HG03103 (cell line): ENCODE results near the gene MRPS22.
"Not testable (repeated sequence)": the region's sequence is repeated elsewhere in the genome, so short reads cannot be mapped to it uniquely, and the experiment has no call there.

Experiments used
- ATAC-seq: cut with Tn5 transposase; IDR thresholded peaks from one replicate; pipeline ENCODE4 v1.9.1; 2021; ENCODE audit warnings: low read depth; ENCODE audit not compliant: unreplicated experiment

MRPS22 gene

GRCh38 chr3:139332092-139332491 is 11.7 kb upstream of the MRPS22 start:
- no peak for ATAC-seq

- not testable (repeated sequence) for ATAC-seq
These were observed 9.1 kb upstream of the MRPS22 start for GRCh38 chr3:139334675-139335074.

- ATAC-seq, result no peak
These were observed 5.4 kb upstream of the MRPS22 start for GRCh38 chr3:139338405-139338804.

- no peak for ATAC-seq
These were observed 4.5 kb upstream of the MRPS22 start for GRCh38 chr3:139339219-139339906.

- no peak for ATAC-seq
These were observed 3.0 kb upstream of the MRPS22 start for GRCh38 chr3:139340784-139341183.

GRCh38 chr3:139342054-139342453 is 1.8 kb upstream of the MRPS22 start:
- ATAC-seq, result no peak

- no peak for ATAC-seq
These were observed 3.0 kb downstream of the MRPS22 start for GRCh38 chr3:139346771-139347170.

- no peak for ATAC-seq
These were observed 10.2 kb downstream of the MRPS22 start for GRCh38 chr3:139353920-139354556.

GRCh38 chr3:139354661-139355060 is 10.8 kb downstream of the MRPS22 start:
- ATAC-seq, result no peak

- no peak for ATAC-seq
These were observed 11.7 kb downstream of the MRPS22 start for GRCh38 chr3:139355476-139355875.

GRCh38 chr3:139355891-139356290 is 12.1 kb downstream of the MRPS22 start:
- ATAC-seq, result no peak

- ATAC-seq, result peak; percentile 65
These were observed 14.1 kb downstream of the MRPS22 start for GRCh38 chr3:139357899-139358298.

- ATAC-seq, result no peak
These were observed 15.2 kb downstream of the MRPS22 start for GRCh38 chr3:139358841-139359562.

GRCh38 chr3:139361276-139361675 is 17.5 kb downstream of the MRPS22 start:
- ATAC-seq, result no peak

- ATAC-seq, result no peak
These were observed 20.7 kb downstream of the MRPS22 start for GRCh38 chr3:139364549-139364948.

GRCh38 chr3:139374099-139374498 is 30.3 kb downstream of the MRPS22 start:
- no peak for ATAC-seq

- ATAC-seq, result no peak
These were observed 33.6 kb downstream of the MRPS22 start for GRCh38 chr3:139377378-139377777.

- ATAC-seq, result no peak
These were observed 34.9 kb downstream of the MRPS22 start for GRCh38 chr3:139378587-139379241.

GRCh38 chr3:139380575-139380974 is 36.8 kb downstream of the MRPS22 start:
- no peak for ATAC-seq

GRCh38 chr3:139382291-139382690 is 38.5 kb downstream of the MRPS22 start:
- ATAC-seq, result not testable (repeated sequence)

GRCh38 chr3:139388077-139388476 is 44.3 kb downstream of the MRPS22 start:
- no peak for ATAC-seq
